C4-2B (cell line): ENCODE measurements around the gene RARRES2.

Source experiments
- H3K27ac ChIP-seq: fragments of 450-650 bp; 2 replicates; pipeline ENCODE4 v1.5.1; 2017
- ZFX ChIP-seq: fragments of 450-650 bp; IDR thresholded peaks from 2 replicates; pipeline ENCODE4 v1.6.1; 2017
- TF ChIP-seq, protein P1 (sequence below): fragments of 450-650 bp; conservative IDR thresholded peaks from 2 replicates; pipeline ENCODE4 v1.5.1; 2017; ENCODE audit warnings: mild to moderate bottlenecking

RARRES2 gene

DNA sequence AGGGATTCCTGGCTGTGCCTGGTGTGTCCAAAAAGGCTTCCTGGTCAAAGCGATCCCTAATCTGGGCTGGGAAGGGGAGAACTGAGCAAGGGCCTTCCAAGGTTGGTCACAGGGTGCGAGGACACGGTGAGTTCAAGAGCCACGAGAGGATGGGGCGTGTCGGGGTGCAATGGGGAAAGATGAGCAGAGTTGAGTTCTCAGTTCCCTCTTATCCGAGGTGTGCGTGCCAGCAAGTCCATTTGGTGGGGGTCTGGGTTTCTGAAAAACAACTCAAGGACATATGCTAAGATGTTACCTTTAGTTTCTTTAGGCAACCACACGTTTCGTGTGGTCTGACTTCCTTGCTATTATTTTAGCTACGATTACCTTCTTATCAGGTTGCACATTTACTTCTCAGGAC lies 39.0 kb upstream of the RARRES2 start:
- H3K27ac ChIP-seq, result peak overlapping the region; percentile 97

DNA sequence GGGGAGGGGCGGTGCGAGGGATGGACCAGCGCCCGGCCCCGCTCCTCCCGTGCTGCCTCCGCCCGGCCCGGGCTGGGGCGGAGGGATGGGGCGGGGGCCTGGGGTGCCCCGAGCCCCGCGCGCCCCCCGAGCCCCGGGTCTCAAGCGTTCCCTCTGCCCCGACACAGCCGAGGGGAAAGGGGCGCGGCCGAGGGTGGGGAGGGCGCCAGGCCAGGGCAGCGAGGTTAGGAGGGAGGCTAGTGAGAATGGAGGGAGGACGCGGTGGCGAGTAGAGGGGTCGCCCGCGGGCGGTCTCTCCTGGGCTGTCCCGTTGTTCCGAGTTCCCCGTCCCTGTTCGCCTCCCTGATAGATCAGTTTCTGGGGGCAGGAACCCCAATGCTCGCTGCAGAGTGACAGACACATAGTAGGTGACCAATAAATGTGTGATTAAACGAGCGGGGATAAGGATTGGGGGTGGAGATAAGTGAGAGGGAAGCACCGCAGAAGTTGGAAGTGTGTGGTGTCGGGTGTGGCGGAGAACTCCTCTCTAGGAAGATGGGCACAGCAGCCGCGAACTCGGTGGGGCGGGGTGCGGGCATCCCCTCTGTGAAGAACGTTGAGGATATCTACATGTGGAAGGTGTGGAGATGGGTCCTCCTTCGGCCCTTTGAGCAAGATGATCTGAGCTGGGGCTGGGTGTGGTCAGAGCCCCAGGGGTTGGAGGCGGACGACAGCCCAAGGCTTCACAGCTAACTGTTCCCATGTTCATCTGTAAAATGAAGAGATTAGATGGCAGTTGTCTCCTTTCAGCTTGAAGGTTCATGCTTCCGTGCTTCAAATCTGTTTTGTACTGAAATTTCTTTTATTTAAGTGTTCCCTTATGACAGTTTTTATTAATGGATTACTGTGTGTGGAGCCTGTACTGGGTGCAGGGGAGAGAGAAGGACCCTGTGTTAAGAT lies 38.3 kb upstream of the RARRES2 start:
- peak overlapping the region; percentile 97 for H3K27ac ChIP-seq
- TF ChIP-seq, protein P1, sequence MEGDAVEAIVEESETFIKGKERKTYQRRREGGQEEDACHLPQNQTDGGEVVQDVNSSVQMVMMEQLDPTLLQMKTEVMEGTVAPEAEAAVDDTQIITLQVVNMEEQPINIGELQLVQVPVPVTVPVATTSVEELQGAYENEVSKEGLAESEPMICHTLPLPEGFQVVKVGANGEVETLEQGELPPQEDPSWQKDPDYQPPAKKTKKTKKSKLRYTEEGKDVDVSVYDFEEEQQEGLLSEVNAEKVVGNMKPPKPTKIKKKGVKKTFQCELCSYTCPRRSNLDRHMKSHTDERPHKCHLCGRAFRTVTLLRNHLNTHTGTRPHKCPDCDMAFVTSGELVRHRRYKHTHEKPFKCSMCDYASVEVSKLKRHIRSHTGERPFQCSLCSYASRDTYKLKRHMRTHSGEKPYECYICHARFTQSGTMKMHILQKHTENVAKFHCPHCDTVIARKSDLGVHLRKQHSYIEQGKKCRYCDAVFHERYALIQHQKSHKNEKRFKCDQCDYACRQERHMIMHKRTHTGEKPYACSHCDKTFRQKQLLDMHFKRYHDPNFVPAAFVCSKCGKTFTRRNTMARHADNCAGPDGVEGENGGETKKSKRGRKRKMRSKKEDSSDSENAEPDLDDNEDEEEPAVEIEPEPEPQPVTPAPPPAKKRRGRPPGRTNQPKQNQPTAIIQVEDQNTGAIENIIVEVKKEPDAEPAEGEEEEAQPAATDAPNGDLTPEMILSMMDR, result no peak
- TF ChIP-seq ZFX, result no peak

More for the DNA sequence above, 39.0 kb upstream of the RARRES2 start:
- TF ChIP-seq ZFX, result no peak
- TF ChIP-seq, protein P1, result no peak

DNA sequence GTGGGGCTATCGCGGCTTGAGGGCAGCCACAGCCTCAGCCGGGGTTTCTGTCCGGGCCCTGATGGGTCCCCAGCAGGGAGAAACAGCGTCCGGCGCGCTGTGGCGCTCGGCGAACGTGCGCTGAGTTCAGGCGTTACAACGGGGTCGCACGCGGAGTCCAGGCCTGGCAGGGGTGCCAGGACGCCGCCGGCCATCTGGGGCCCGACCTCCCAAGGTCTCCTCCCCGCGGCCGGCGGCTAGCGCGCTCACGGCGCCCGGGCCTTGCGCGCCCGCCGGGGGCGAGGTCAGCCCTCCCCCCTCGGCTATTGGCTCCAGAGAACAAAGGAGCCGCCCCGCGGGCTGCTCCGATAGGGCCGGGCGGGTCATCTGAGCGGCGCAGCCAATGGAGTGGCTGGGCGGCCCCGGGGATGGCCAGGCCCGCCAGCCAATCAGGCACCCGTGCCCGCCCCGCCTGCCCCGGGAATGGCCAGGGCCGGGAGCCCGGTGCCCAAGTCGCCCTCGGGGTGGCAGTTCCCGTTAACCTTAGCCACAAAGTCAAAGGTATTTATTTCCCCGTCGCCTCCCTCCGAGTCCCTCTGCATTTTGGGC lies 37.5 kb upstream of the RARRES2 start, which contains the start of gene ZNF775:
Gene ZNF775, plus strand, starts transcription at position 478 of the 588 bp plus-strand sequence. CDS start 9,141 bp downstream, outside the sequence.
- TF ChIP-seq, protein P1, result no peak
- peak; percentile 64; the same call in 1 of the 2 replicates for TF ChIP-seq ZFX
- H3K27ac ChIP-seq, result peak within 1 kb of the TSS; percentile 97

DNA sequence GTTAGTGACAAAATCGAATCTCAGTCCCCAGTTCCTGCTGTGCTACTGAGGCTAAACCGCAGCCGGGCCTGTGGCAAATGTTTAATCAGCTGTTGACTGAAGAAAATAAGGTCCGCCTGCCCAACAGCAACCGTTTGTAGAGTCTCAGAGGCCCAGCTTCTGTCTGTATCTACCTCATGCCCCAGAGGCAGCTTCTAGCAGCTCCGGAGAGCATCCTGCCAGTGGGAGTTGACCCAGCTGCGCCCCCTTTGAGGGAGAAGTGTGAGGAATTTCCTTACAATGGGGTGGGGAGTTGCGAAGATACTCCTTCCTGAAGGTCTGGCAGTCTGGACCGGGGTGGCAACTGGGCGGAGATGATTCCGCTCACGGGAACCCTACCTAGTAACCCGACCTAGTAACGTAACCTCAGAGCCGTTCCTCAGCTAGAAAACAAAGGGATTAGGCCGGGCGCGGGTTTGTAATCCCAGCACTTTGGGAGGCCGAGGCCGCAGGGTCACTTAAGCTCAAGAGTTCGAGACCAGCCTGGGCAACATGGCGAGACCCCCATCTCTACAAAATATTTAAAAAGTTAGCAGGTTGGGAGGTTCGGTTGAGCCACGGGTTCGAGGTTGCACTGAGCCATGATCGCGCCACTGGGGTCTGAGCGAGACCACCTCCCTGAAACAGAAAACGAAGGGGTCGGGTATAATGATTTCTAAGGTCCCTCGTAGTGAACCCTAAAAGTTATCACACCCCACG lies 36.9 kb upstream of the RARRES2 start:
- TF ChIP-seq ZFX, result no peak
- TF ChIP-seq, protein P1, result no peak
- peak overlapping the region; percentile 97 for H3K27ac ChIP-seq

DNA sequence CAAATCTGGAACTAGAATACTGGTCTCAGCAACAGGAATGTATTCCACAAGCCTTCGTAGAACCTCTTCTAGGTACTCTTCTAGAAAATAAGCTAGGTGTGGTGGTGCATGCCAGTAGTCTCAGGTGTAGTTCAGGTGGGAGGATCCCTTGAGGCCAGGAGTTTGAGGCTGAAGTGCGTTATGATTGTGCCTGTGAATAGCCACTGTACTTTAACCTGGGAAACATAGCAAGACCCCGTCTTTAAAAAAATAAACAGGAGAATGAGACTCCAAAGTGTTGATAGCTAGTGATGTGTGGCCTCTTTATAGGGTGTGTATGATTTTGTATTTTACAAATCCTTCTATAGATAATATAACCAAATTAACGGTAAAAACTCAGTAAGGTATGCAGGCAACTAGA lies 36.2 kb upstream of the RARRES2 start:
- TF ChIP-seq ZFX, result no peak
- TF ChIP-seq, protein P1, result no peak
- peak overlapping the region; percentile 97 for H3K27ac ChIP-seq

DNA sequence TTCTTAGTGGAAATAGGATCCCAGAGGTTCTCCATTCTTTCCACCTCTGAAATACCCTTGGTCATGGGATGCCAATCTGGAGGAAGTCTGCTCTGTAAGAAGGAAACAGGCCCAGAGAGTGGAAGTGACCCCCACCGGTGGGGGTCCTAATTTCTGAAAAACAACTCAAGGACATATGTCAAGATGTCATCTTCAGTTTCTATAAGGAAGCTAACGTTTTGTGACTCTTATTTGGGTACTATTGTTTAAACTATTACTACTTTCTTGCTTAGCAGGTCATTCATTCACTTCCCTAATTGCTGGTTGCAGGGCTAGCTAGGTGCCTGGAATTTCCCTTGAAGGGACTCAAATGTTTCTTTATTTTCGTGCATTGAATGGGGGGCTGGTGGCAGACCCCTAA lies 35.8 kb upstream of the RARRES2 start:
- TF ChIP-seq, protein P1, result no peak
- TF ChIP-seq ZFX, result no peak
- H3K27ac ChIP-seq, result no peak overlapping the region; the same call in 1 of the 2 replicates
